HG03039 (cell line): ENCODE data around the gene BAX.

ENCODE experiments used
- ATAC-seq: cut with Tn5 transposase; IDR thresholded peaks from one replicate; pipeline ENCODE4 v1.9.1; 2021; ENCODE audit warnings: mild to moderate bottlenecking, moderate library complexity; ENCODE audit not compliant: unreplicated experiment

The BAX gene

DNA sequence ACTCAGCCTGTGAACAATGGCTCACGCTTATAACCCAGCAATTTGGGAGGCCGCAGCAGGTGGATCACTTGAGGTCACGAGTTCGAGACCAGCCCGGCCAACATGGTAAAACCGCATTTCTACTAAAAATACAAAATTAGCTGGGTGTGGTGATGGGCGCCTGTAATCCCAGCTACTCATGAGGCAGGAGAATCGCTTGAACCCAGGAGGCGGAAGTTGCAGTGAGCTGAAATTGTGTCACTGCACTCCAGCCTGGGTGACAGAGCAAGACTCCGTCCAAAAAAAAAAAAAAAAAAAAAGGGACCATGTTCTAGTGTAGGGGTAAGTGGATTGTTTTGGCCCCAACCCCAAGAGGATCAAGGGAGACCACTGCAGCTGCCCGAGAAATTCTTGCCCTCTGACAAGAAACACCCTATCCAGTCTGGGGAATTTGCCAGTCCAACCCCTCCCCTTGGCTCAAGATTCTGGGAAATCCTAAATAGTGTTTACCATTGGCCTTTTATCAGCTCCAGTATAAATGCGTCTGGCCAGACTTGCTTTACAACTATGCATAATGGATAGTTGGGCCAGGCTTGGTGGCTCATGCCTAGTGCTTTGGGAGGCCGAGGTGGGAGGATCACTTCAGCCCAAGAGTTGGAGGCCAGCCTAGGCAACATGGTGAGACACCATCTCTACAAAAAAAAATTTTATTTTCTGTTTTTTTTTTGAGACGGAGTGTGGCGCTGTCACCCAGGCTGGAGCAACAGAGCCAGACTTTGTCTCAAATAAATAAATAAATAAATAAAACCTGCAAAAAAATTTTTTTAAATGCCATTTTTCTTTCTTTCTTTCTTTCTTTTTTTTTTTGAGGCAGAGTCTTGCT, 26.3 kb upstream of the BAX start:
- ATAC-seq = no peak

DNA sequence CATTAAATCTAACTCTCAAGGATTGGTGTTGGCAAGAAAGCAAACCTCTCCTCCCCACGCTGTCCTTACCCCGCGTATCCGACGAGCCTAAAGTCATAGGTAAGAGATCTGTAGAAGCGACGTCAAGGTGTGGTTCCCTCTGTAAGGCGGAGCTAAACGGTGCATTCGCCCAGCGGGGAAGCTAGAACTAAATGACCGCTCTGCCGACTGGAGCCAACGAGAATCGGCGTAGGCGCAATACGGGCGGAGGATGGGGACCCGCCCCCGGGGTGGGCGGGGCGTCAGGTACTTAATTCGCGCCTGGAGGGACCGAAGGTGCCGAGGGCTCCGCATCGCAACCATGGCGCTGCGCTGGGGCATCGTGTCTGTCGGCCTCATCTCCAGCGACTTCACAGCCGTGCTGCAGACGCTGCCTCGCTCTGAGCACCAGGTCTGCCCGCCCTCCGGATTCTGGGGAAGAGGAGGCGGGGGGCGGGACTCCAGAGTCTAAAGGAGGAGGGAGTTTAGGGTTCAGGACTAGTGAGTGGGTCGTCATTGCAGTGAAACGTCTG, 21.2 kb upstream of the BAX start, which contains the start of gene DHDH:
TSS of gene DHDH (plus strand) at position 318 of the 551 bp plus-strand sequence. CDS start at position 341, 23 bp downstream.
- ATAC-seq = no peak

DNA sequence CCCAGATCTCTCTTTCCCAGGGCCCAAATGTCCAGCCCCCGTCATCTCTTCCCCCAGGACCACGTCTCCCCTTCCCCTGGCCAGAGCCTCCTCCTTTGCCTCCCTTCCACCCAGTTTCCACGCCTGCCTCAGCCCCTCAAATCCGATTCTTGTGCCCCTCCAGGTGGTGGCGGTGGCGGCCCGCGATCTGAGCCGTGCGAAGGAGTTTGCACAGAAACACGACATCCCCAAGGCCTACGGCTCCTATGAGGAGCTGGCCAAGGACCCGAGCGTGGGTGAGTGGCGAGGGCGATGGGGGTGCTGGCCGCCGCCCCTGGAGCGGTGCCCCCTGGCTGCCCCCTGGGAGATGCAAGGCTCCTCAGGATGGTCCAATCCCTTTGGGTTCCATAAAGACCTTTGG, 19.8 kb upstream of the BAX start:
- no peak for ATAC-seq

DNA sequence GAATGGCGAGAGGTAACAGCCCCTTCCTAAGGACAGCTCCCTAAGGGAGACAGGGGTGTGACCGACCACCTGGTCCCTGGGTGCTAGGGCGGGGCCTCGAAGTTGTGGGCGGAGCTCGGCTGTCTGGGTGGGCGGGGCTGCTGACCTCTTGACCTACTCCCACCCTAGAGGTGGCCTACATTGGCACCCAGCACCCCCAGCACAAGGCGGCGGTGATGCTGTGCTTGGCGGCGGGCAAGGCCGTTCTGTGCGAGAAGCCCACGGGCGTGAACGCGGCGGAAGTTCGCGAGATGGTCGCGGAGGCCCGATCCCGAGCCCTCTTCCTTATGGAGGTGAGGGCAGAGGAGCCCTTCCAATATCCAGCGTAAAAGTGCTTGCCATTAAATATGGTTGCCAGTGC, 18.8 kb upstream of the BAX start:
- no peak for ATAC-seq

DNA sequence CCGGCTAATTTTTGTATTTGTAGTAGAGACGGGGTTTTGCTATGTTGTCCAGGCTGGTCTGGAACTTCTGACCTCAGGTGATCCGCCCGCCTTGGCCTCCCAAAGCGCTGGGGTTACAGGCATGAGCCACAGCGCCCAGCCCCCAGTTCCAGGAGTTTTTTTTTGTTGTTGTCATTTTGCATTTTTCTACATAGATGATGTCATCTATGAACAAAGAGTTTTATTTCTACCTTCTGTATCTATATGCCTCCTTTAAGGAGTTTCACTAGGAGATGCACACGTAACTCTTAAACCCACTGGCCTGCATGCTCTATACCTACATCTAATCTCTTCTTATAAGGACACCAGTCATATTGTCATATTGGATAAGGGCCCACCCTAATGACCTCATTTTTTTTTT, 16.4 kb upstream of the BAX start:
- ATAC-seq = no peak

DNA sequence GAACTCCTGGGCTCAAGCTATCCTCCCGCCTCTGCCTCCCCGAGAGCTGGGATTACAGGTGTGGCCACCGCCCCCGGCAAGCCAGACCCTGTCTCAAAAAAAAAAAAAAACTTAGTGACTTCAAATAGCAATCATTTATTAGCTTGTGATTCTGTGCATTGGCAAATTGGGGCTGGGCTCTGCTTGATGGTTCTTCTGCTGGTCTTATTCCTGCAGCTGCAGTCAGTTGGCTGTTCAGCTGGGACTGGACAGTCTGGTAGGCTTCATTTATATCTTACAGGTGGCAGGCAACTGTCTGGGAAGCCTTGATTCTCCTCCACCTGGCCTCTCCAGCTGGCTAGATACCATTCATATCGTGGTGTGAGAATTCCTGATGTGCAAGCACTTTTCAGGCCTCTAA, 13.8 kb upstream of the BAX start:
- no peak for ATAC-seq

DNA sequence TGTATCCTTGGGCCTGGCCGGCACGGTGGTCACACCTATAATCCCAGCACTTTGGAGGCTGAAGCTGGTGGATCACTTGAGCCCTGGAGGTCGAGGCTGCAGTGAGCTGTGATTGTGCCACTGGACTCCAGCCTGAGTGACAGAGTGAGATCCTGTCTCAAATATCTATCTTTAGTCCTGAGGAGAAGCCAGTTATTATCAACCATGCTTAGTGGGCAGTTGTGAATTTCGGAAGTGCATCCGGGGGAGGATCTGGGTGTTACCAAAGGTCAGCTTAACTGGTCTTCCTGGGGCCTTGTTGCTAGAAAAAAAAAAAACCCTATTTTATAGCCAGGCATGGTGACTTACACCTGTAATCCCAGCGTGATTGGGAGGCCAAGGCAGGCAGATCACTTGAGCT, 11.6 kb upstream of the BAX start:
- ATAC-seq = no peak

DNA sequence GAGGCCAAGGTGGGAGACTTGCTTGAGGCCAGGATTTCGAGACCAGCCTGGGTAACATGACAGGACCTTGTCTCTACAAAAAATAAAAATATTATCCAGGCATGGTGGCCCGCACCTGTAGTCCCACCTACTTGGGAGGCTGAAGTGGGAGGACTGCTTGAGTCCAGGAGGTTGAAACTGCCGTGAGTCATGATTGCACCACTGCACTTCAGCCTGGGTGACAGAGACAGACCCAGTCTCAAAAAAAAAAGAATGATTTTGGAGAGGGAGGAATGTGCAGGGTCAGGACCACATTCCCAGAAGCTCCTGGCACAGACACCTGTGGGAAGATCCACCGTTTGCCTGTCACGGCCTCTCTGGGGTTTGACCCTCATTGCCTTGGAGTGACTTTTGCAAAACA, 9.3 kb upstream of the BAX start:
- no peak for ATAC-seq

DNA sequence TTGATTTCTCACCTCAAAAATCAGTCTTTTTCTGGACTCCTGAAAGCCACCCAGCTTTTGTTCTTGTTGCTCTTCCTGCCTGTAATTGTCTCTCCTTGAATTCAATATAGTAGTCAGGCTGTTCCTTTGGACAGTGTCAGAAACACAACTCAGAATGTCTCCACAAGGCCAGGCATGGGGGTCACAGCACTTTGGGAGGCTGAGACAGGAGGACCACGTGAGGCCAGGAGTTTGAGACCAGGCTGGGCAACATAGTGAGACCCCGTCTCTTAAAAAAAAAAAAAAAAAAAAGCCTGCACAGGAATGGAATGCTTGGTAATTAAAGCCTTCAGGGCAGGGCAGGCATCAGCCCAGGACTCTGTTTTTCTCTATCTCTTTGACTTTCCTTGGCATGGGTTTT, 8.9 kb upstream of the BAX start:
- ATAC-seq = no peak

DNA sequence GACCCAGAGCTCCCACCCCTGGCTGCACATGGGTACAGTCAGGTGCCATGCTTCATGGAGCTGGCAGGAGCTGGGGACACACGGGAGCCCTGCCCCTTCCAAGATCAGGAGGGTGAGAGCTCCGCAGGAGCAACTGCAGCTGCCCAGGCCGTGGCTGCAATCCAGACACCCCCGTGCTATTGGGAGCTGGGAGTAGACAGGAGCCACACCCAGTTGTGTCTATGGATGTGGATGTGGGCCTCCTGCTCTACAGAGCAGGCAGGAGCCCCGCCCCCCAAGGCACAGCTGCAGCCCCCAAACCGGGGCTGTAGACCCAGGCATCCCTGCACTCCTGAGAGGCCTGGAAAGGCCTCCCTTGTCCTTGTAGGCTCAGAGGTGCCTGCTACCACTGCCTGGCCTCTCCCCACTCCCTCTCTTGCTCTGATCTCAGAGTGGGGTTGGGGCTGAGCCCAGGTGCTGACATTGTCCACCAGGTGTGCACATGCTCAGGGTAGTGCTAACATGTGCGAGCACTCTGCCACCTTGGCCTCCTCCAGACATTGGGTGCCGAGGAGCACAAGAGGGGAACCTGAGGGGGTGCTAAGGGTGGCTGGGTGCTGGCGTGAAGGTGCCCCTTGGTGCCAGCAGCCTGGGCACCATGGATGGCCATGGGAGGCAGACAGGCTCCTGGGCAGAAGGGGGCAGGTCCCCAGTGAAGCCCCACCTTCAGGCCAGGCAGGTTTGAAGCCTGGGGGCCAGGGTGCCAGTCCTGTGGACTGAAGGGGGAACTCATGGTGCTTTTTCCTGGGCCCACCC, 8.0 kb upstream of the BAX start:
- ATAC-seq = no peak

DNA sequence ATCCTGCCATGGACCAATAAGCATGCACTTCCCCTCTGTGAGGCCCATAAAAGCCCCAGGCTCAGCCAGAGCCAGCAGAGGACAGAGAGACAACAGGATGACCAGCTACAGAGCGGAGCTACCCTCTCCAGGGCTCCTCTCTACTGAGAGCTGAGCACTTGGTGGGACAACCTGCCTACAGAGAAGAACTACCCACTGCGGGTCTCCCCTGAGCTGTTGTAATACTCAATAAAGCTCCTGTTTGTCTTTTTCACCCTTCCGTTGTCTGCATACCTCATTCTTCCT, 7.5 kb upstream of the BAX start:
- no peak for ATAC-seq

DNA sequence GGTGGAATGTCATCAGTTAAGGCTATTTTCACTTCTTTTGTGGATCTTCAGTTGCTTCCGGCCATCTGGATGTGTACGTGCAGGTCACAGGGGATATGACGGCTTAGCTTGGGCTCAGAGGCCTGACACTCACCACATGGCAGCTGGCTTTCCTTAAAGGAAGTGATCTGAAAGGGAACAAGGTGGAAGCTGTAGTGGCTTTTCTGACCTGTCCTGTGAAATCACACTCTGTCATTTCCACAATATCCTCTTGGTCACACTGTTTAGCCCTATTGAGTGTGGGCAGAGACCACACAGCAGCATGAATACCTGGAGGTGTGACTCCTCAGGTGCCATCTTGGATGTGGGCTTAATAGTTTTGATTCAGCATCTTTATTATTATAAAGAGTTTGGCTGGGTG, 4.5 kb upstream of the BAX start:
- ATAC-seq = no peak

DNA sequence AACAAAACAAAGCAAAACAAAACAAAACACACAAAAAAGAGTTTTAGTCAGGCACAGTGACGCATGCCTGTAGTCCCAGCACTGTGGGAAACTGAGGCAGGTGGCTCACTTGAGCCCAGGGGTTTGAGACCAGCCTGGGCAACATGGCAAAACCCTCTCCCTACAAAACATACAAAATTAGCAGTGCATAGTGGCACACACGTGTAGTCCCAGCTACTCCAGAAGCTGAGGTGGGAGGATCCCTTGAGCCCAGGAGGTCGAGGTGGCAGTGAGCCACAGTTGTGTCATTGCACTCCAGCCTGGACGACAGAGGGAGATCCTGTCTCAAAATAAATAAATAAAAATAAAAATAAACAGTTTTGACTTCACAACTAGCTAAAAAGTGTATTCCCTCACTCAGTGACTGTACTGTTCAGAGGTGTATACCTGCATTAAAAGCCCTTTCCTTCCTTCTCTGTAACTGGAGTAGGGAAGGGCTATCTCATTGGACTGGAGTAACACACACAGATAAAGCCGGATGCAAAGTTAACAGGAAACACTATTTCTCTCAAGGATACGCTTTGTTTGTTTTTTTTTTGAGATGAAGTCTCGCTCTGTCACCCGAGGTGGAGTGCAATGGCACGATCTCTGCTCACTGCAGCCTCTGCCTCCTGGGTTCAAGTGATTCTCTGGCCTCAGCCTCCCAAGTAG, 3.7 kb upstream of the BAX start:
- no peak for ATAC-seq

DNA sequence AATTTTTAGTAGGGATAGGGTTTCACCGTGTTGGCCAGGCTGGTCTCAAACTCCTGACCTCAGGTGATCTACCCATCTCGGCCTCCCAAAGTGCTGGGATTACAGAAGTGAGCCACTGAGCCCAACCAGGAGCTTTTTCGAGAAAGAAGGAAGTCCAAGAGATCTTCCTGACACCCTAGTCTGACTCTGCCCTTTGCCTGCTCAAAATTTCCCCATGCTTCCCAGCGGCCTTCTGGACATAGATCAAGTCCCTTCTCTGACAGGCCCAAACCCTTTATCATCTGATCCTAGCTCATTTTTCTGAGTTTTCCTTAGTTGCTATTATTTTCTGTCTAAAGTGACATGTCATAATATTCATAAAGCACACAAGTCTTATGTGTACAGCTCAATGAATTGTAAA, 1.5 kb upstream of the BAX start:
- ATAC-seq = no peak

DNA sequence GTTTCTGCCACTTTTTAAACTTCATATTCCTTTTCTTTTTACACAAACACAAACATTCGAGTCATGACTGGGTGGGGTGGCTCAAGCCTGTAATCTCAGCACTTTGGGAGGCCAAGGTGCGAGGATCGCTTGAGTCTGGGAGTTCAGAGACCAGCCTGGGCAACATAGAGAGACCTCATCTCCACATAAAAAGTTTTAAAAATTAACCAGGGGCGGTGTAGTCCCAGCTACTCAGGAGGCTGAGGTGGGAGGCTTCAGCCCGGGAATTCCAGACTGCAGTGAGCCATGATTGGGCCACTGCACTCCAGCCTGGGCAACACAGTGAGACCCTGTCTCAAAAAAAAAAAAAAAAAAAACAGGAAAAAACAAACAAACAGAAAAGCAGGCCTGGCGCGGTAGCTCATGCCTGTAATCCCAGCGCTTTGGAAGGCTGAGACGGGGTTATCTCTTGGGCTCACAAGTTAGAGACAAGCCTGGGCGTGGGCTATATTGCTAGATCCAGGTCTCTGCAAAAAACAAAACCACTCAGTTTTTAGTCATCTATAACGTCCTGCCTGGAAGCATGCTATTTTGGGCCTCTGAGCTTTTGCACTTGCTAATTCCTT, 583 bp upstream of the BAX start:
- ATAC-seq = no peak

DNA sequence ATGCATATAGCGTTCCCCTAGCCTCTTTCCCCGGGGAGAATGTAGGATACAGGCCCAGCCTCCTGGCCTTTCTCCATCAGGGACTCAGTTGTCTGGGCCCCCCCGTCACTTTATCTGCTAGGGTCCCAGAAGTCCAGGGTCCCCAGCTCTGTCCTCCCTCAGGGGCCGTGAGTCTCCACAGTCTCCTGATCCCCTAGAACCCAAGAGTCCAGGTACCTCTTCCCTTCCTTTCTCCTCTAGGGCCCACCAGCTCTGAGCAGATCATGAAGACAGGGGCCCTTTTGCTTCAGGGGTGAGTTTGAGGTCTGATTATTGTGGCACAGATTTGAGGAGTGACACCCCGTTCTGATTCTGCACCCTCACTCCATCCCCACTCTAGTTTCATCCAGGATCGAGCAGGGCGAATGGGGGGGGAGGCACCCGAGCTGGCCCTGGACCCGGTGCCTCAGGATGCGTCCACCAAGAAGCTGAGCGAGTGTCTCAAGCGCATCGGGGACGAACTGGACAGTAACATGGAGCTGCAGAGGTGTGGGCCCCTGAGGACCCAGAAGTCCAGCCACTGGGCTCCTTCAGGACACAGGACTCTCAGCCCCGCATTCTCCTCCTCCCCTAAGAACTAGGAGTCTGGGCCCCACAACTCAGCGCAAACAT, 758 bp downstream of the BAX start:
- ATAC-seq = no peak

DNA sequence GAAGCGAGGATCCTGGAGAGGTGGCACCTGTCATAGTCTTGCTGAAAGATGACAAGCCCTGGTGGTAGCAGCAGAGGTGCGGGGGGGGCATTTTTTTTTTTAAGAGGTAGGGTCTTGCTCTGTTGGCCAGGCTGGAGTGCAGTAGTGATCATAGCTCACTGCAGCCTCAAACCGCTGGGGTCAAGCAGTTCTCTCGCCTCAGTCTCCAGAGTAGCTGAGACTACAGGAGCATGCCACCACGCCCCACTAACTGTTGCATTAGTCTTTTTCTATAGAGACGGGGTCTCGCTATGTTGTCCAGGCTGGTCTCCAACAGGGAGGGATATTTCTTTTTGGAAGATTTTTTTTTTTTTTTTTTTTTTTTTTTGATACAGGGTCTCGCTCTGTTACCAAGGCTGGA, 3.3 kb downstream of the BAX start:
- ATAC-seq = no peak

DNA sequence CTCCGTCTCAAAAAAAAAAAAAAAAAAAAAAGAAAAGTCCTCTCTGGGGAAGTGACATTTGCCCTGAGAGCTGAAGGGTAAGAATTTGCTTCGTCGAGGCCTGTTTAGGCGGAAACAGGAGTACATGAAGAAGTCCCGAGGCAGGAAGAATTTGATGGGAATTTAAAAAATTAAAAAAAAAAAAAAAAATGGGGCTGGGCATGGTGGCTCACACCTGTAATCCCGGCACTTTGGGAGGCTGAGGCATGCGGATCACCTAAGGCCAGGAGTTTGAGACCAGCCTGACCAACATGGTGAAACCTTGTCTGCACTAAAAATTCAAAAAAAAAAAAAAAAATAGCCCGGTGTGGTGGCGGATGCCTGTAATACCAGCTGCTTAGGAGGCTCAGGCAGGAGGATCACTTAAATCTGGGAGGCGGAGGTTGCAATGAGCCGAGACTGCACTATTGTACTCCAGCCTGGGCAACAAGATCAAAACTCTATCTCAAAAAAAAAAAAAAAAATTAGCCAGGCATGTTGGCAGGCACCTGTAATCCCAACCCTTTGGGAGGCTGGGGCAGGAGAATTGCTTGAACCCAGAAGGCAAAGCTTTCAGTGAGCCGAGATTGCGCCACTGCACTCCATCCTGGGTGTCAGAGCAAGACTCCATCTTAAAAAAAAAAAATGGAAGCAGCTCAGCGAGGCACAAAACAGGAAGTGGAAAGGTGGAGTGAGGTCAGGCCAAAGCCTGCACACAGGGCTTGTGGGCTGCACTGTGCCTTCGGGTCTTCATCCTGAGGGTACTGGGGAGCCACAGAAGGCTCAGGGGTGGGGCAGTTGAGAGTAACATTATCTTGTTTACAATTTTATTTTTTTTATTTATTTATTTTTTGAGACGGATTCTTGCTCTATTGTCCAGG, 4.9 kb downstream of the BAX start:
- ATAC-seq = no peak

DNA sequence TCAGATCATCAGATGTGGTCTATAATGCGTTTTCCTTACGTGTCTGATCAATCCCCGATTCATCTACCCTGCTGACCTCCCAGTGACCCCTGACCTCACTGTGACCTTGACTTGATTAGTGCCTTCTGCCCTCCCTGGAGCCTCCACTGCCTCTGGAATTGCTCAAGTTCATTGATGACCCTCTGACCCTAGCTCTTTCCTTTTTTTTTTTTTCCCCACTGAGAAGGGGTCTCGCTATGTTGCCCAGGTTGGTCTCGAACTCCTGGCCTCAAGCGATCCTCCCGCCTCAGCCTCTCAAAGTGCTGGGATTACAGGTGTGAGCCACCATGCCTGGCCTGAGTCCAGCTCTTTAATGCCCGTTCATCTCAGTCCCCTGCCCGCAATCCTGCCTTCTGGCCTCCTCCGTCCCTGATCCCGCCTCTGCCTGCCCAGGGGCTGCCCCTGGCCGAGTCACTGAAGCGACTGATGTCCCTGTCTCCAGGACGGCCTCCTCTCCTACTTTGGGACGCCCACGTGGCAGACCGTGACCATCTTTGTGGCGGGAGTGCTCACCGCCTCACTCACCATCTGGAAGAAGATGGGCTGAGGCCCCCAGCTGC, 6.5 kb downstream of the BAX start:
- no peak for ATAC-seq
